ENCODE measurements around the gene ARHGAP27.

Gene ARHGAP27

DNA sequence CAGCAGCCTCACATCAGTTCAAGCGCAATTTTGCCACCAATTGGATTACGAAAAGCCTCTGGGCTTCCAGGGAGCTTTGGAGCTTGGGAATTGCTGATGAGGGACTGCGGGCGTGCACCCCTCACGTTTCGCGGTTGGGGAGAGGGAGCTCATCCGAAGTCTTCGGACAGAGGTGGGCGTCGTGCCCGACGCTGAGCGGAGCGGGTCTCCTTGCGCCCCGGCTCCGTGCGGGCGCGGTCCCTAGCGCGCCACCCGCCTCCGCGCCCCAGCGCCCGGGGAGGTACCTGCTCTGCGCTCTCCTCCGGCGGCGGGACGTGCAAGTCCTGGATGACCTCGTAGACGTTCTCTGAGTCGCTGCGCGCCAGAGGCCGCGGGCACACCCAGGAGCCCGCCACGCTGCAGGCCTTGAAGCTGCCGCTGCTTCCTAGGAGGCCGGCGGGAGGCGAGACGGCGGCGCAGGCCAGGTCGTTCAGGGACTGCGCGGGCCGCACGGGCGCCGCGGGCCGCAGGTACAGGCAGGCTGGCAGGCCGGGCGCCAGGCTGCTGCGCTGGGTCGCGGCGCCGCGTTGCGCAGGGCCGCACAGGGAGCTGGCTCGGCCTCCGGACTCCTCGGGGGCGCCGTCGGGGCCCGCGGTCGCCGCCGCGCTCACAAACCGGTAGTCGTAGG is 3.2 kb downstream of the ARHGAP27 start:
- no peak for DNase-seq

DNA sequence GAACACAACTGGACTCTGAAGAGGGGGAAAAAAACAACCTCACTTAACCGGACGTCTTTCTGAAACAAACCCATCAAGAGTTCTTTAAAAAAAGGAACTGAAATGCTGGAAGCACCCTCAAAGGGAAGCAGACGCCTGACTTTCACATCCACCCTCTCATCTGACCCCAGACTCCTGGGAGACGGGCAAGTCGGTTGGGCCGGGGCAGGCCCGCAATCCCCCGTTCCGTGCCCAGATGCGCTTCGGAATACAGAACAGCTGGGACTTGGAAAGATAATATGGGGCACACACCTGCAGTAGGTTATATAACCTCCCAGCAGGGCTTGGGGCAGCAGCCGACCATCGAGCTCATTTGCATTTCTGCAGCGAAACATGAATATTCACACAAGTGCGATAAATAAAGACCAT is 3.7 kb downstream of the ARHGAP27 start:
- DNase-seq = no peak

DNA sequence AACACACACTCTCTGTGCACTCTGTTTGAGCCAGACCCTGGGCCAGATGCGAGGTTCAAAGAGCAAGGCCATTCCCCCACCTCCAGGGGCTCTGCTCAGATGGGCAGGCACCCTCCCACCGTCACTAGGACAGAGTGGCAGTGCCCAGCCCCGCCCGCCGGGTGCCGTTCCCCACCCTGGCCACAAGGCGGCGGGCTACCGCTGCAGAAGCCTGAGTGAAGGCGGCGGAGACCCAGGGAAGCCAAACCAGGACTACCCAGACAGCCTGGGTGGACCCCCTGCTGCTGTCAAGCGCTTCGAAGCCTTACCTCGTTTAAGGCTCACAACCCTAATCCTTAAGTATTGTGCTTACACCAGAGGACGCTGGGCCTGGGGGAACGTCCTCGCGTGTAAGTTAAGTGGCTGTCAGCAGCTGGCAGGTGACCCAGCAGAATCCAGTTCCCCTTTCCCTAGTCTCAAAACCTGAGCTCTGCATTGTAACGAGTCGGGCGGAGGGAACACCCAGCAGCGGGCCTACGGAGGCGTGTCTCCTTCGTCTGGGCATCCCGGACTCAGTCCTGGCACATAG is 4.5 kb downstream of the ARHGAP27 start:
- peak; percentile 83 for DNase-seq

DNA sequence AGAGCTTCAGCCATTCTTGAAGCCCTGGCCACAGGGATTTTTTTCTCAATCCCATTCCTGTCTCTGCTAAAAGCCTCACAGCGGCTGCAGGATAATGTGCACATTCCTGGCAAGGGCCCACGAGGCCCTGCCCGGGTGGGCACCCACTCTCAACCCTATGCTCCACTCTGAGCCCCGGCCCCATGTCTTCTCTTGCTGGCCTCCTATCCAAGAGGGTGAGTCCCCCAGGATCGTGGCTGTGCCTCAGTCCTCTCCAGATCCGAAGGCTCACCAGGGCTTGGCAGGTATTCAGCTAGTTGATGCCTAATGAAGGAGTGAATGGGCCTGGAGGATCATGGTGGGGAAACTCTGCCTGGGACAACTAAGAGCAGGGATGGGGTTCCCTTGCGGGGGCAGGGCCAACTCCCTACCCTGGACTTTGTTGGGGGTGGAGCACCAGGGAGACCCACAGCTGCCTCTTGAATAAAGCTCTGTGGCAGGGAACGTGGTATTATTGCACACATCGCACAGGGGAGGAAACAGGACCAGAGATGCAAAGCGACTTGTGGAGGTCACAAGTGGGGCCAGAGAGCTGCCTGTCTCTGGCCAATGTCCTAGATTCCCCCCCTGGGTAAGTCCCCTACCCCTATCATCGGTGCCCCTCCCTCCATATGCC is 5.4 kb downstream of the ARHGAP27 start:
- no peak for DNase-seq

DNA sequence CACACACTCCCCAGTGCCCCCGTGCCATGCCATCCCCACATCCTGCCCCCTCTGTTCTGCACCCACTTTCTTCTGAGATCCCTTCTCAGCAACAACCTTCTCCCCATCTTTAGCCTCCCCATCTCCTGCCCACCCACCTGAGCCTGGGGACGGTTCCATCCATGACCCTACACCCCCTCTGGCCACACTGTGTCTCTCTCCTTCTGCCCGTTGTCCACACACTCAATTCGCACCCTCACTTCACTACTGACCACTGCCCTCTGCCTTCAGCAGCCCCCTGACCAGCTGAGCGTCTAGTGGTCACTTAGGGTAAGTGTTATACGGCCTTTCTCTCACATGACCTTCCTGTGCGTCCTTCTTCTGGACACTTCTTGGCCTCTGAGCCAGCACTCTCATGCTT is 6.1 kb downstream of the ARHGAP27 start:
- DNase-seq = no peak

DNA sequence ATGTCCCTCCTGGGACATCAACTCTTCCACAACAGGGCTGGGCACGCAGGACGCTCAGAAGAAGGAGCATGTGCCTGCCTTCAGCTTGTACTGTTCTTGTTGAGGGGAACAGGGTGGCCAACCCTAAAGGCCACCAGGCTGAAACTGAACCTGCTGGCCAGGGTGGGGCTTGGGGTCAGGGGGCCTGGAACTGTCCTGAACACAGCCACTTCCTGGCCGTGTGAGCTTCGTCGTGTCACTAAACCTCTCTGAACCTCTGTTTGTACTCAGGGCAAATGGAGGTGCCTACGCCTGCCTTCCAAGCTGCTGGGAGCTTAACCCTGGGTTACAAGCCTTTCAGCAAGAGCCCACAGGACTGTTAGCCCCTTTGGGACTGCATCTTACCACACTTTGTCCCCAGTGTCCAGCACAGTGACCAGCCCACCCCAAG is 6.7 kb downstream of the ARHGAP27 start:
- no peak for DNase-seq

DNA sequence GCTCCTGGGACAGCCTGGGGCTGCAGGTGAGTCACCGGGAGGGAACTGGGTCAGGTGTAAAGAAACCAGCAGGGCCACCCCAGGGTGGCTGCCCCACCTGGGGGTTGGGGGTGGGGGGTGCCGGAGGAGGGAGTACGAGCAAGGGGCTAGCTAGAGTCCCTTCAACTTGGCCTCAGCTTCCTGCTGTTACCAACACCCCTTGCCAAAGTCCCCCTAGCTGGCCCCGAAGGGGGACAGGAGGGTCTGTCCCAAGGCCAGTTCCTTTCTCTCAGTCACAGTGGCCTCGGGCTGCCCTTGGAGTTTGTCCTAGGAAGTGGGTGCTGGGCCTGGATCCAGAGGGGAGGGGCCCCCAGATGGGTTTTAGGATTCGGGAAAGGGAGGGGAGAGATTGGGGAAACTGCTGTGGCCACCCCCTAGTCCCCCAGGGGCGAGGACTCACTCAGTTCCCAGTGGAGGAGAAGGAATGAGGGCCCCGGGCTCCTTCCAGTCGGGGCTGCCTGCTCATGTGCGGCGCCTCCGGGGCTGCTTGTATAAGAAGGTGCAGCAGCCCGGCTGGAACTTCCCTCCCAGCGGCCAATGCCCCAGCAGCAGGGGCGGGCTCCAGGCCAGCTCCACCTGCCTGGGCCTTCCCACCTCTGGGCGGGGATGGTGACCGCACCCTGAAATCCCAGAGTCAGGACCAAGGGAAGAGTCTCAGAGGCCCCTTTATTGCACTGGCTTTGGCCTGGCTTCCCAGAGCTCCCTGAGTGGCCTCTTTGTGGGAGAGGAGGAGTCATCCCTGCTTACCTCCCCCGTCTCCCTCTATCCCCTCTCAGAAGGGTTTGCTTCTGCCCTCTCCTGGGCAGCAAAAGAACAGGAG is 7.3 kb downstream of the ARHGAP27 start:
- no peak for DNase-seq

DNA sequence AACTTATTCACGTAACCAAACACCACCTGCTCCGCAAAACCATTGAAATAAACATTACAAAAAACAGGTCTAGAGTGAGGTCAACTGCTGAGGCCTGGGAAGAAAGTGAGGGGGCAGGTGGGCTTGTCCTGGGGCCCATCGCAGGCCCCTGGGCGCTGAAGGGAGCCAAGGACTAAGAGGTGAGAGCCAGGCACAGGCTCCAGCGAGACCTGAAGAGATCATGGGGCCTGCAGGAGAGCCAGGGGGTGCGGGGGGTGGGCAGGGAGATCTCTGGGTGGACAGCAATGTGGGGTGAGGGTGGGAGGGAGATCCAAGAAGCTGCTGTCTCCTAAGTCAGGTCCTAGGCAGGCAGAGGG is 7.9 kb downstream of the ARHGAP27 start:
- DNase-seq = no peak

DNA sequence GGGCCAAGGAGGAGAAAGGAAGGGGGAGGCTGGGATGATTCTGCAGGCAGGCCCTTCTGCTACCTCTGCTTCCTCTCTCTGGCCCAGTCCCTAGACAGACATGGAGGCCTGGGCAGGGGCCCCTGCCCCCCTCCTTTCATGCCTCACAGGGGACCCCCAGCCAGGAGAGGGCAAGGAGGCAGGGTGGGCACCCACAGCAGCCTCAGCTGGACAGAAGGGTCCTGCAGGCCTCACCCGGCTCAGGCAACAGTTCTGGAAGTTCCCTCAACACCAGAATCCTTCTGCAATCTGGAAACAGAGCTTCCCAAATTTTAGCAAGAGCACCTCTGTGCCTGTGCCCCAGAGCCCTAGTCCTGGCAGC is 8.7 kb downstream of the ARHGAP27 start:
- DNase-seq = no peak

DNA sequence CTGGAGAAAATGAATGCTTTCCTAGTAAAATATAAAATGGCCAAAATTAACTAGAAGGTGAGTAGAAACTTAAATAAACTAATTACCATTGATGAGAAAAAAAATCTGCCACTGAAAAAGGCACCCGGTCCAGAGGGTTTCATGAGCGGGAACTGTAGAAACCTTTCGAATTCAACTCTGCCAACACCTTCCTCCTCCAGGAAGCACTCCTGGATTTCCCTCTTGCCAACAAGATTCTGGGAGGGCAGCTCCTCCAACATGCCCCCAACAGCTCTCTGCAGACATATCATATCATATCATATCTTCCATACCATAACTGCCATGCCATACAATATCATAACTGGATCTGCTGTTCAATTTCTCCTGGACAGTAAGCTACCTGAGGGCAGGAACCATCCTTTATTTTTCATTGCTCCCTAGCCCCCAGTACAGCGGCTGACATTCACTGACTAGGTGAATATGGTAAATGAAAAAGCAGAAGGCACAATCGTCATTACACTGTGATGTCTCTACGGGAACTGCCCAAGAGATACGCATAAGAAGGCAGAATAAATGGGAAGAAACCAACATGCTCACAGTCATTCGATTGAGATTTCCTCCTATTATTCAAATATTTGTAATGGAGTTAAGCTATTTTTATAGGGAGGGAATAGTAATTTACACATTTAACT is 9.2 kb downstream of the ARHGAP27 start:
- DNase-seq = no peak

DNA sequence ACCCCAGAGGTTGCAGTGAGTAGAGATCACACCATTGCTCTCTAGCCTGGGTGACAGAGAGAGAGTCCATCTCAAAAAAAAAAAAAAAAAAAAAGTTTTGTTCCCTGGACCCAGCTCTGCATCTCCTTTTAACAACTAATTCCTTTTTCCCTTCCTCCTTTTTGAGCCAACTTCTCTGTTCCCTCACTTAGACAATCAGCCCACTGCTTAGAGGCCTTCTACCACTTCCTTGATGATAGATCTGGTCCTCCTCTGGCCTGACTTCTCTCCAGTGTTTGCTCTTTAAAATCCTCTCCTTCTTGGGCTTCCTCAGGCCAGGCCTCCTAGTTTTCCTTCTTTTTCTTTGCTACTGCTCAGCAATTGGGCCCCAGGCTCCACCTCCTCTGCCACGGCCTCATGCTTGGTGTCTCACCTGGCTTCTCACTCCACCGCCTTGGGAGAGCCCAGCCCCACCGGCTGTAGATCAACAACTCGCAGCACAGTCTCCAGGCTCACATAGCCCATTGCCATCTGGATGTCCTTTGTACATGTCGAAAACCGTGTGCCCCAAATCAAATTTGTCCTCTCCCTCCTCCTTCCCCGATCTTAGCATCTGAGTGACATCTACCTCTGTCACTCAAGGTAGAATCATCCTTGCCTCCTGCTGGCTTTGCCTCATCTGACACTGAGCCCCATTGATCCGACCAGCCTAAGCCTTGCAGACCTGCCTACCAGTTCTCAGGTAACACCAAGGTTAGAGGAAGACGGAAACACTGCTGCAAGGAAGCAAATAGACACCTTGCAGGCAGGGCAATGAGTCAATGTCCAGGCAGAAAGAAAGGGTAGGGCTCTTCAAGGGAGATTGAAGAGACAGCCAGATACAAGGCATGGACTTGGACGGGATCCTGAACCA is 17.4 kb downstream of the ARHGAP27 start:
- no peak for DNase-seq

DNA sequence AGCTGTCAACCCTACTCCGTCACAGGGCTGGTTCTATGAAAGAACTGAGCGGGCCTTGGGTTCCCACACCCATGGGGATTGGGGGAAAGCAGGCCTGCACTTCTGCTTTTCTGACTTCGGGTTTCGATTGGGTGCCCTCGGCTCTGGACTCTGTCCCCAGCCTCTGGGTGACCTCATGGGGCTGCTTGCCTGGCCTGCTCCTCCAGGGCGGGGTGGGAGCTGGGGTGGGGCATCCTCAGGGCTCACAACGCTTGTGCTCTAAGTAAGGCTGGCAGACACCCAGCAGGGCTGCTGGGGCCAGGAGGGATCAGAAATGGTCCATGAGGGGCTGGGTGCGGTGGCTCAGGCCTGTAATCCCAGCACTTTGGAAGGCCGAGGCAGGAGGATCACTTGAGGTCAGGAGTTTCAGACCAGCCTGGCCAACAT is 19.2 kb downstream of the ARHGAP27 start:
- no peak for DNase-seq

DNA sequence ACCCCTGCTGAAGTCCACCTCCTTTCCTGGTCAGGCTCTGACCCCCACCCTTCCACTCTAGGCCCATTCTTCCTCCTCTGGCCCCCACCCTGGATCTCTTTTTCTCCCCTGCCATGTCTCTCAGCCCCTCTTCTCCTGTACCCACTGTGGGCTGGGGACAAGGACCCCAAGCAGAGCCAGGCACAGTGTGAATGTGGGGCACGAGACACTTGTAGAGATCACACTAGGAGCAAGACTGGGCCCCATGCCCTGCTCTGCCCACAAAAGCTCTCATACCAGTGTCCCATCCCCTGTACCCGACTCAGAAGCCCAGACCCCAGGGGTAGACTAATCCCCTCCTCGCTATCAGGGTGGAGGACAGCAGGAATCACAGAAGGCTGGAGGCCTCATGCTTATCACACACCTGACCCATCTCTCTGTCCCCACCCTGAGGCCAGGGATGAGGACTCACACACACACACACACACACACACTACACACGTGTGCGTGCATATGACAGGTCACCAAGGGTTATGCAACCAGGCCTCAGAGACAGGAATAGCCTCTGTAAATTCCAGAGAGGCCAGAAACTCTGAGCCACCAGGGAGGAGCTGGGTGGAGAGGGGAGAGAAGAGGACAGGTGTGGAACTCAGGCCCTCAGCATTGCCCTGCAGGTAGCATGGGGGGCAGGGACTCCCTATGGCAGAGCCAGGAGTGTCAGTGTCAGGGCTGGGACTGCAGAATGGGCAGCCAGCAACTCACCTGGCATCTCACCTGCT is 21.1 kb downstream of the ARHGAP27 start:
- DNase-seq = no peak

DNA sequence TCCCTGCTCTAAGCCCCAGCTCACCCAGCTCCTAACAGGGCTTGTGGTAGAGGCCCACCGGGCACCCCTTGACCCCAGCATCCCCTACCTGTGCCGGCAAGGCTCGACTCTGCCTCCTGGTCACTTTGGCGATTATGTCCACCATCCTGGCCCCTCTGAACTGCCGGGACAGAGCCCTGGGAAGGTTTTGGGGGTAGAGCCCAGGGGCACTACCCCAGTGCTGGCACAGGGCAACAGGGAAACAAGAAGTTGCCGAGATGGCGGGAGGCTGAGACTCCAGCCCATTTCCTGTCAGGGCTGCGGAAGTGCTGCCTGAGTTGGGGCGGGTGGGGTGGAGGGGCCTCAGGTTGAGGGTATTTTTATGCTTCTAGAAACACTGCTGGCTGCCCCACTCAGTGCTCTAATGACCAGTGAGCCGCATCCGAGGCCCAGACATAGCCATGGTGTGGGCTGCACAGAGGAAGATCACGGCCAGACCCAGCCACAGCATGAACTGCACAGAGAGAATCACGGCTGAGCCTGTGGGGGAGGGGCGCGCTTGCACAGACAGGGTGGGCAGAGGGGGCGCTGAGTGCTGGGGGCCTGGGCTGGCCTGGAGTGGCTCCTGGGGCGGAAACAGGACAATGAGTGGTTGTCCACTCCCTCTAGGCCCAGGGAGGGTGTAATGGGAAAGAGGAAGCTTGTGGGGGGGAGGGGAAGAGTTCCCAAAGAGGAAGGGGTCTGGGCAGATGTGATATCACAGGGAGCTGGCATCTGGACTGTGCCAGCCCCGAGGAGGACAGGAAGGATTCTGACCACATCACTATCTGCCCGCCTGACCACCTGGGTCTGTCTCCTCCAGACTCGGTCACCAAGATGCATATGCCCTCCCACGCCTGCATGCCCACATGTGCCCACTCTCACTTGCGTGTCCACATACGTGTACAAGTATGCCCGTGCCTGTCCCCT is 22.3 kb downstream of the ARHGAP27 start:
- DNase-seq = peak; percentile 78

DNA sequence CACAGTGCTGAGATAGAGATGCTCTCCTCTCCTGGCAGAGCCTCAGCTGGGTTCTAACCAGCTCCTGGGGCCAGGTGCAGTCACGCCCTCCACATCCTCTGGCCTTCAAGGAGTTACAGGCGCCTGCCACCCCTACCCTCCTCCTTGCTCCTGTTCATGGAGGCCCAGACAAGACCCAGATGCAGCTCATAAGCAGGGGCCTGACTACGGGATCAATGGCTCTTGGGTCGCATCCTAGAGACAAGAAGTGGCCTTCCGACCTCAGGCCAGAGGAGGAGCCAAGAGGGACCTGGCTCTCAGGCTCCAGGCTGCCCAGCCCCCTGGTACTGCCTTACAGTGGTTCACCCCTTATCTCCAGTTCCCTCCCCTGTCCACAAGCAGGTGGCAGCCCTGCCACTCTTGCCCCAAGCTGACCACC is 23.0 kb downstream of the ARHGAP27 start:
- peak; percentile 47 for DNase-seq

DNA sequence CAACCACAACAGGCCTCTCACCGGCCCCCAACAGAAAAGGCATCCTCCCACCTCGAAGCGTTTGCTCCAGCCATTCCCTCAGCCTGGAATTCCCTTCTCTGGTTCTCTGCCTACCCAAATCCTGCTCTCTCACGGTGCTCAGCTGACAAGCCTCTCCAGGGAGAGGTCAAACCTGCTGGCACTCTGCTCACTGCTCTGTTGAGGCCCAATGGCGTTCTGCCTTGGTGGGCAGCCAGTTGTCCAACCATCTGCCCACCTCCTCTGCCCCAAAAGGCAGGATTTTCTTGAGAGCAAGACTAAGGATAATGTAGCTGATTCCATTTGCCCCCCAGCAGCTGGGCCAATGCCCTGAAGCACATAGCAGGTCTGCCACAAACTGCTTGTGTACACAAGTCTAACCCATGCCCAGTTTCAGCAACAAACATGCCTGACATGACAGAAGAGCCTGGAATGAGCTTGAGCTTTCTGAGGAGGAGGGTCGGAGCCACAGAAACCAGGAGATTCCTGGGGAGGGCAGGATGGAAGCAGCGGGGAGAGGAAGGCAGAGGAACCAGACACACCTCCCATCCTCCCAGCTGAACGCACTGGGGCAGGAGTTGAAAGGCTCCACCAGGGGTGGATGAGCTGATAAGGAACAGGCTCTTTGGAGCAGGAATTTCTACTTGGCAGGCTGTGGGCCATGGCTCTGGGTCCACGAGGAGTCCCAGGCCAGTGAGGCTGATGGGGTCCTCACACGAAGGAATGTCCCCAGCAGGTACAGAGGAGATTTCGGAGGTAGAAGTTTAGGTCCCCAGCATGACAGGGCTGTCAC is 23.9 kb downstream of the ARHGAP27 start:
- no peak for DNase-seq

DNA sequence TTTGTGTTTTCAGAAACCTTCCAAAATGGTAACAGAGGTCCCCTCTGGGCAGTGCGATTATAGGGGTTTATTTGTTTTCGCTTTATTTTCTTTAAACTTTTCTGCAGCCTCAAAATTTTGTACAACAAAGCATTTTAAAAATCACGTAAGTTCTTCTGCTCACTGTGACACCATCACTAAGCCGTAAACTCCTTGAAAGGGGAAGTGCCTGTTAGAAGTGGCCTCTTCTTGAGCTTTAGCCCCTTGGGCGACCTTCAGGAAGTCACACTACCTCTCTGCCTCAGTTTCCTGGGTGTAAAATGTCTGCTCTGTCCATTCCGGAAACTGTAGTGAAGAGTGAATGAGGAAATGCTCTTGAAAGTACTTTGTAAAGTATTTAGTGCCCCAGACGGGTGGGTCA is 26.6 kb downstream of the ARHGAP27 start:
- DNase-seq = no peak

DNA sequence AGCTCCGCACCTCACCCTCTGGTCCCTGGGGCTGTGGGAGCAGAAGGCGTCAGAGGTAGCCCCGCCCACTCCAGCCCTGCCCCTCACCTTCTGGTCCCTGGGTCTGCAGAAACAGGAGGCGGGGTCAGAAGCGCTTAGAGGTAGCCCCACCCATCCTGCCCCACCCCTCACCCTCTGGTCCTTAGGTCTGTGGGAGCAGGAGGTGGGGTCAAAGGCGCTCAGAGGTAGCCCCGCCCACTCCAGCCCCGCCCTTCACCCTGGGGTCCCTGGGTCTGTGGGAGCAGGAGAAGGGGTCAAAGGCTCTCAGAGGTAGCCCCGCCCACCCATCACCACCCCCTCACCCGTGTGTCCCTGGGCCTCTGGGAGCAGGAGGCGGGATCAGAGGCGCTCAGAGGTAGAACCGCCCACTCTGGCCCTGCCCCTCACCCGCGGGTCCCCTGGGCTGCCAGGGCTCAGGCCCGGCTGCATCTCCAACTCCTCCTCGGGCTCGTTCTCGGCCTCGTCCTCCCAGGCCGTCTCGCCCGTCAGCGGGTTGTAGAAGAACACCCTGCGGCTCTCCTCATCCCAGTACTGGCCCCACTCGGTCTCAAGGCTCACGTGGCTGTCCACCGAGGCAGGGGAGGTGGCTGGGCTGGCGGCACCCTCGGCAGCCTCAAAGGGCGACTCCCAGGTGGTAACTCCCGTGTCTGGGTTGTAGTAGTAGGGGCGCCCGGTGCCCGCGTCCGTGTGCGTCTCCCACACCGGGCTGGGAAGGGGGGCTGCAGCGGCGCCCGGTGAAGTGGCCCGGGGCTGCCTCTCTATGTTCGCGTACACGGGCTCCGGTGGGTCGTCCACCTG is 27.2 kb downstream of the ARHGAP27 start:
- DNase-seq = no peak
